Psoas muscle (tissue), 8 donors: ENCODE data around the gene CHD5. TPM values are rescaled to one million over a fixed set of nuclear protein-coding genes. Genes with fewer than 3 reads are reported as not detected.

ENCODE experiments used
- ATAC-seq, 4 donors: fragments of 200-7000 bp; cut with Tn5 transposase; one replicate each; pipeline ENCODE4 v1.9.1; 2020; ENCODE audit warnings: moderate library complexity in 3 of 4, mild to moderate bottlenecking in 2 of 4
- DNase-seq, 2 donors: peaks; one replicate each; pipeline ENCODE4 v3.0.0-alpha.2; 2020
- H3K27ac ChIP-seq: fragments of 200-600 bp; one replicate; pipeline ENCODE4 v1.8.0; 2022
- H3K27me3 ChIP-seq, 3 donors: fragments of 200-600 bp in 1 of 3; one replicate each; pipeline versions ENCODE4 v1.6.1 to v1.8.0; 2013 to 2022; ENCODE audit warnings: low read length in 2 of 3, mild to moderate bottlenecking in 2 of 3, moderate library complexity in 1 of 3; ENCODE audit not compliant: insufficient read depth in 3 of 3
- H3K36me3 ChIP-seq, 2 donors: fragments of 200-600 bp in 1 of 2; one replicate each; pipeline versions ENCODE4 v1.6.1 to v1.8.0; 2013 to 2022; ENCODE audit warnings: low read depth in 1 of 2, mild to moderate bottlenecking in 1 of 2, moderate library complexity in 1 of 2; ENCODE audit not compliant: insufficient read depth in 1 of 2
- H3K4me1 ChIP-seq: fragments of 200-600 bp; one replicate; pipeline ENCODE4 v1.8.0; 2022
- H3K4me3 ChIP-seq: fragments of 200-600 bp; one replicate; pipeline ENCODE4 v1.8.0; 2022; ENCODE audit warnings: mild to moderate bottlenecking
- H3K9me3 ChIP-seq: fragments of 200-600 bp; one replicate; pipeline ENCODE4 v1.8.0; 2022
- WGBS, 3 donors: extraction: QIAGEN DNeasy Blood & Tissue Kit; methylation state at CpG; one replicate each; pipeline versions ENCODE4 v1.1.6 to v1.1.7; 2013; 5-methylcytosine and 5-hydroxymethylcytosine counted together
- intact Hi-C, 2 donors: fragments of 100-400 bp; cut with DNase I; formaldehyde crosslinking; loops; one replicate each; pipeline versions ENCODE4 v1.11.0 to v1.14.2; 2022
- polyA plus RNA-seq, 3 donors: library from polyadenylated mRNA; stranded (reverse); fragments of 200-250 nt; gene quantifications; one replicate each; pipeline ENCODE4 v1.2.3, GENCODE V29; 2013
- total RNA-seq, 4 donors: library from RNA; stranded (reverse); fragmentation: NEBNext Ultra II Directional in 2 of 4; extraction: Animal tissue kit (Norgen Biotek cat#: 25700) in 2 of 4; gene quantifications; one replicate each; pipeline versions ENCODE4 v1.2.1 to v1.2.4, GENCODE V29; 2021 to 2023
- TF ChIP-seq, protein P1 (sequence below): fragments of 200-600 bp; IDR thresholded peaks from one replicate; pipeline ENCODE4 v1.8.0; 2022; ENCODE audit warnings: antibody characterized with exemption
- donor health status: healthy with polysubstance abuse.
- donor health status: DM: no; HTN: no; CAD: no; lungs with moderate emphysema.
- donor health status: Bipolar disorder and iron deficiency.
- donor health status: healthy.
- donor health status: DM: yes; HTN: yes; CAD: no.
- donor health status: DM: no; HTN: no; CAD: no.
- donor health status: DM: no; HTN: no; CAD: no.
- donor health status: DM: yes; HTN: yes; CAD: no.

The CHD5 gene
- total and polyA plus RNA-seq, 7 donors = 0.03 to 0.38 (median 0.24) TPM; not detected in 2

DNA sequence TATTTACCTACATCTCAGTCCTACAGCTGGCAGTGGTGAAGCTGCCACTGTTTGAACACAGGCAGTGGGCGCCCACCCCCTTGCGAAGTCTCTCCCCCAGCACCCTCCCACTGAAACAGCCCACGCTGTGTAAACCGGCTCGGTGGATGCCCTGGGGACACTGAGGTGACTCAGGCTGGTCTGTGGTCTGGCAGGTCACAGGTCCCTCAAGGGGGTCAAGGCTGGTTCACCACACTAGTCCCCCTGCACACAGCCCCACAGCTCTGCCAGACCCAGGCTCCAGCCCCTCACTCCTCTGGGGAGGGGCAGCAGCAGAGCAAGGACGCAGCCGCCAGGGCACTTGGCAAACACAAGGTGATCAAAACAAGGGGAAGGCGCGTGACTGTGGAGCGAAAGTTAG, 7.6 kb downstream of the CHD5 start:
- Histone ChIP-seq H3K27ac (no peak overlapping the region), H3K4me1 (no peaks in the 10 kb centered on the region), H3K9me3 (no peaks in the 10 kb centered on the region), H3K27me3 (peaks cover 0 to 40% (median 19%) of the 10 kb centered on the region in 3 donors), H3K4me3 (no peak overlapping the region), H3K36me3 (no peaks in the 10 kb centered on the region)
- WGBS, 3 donors = 73 to 79% (median 78%) methylated on average over 10 of the region's 10 CpGs
- TF ChIP-seq, protein P1, sequence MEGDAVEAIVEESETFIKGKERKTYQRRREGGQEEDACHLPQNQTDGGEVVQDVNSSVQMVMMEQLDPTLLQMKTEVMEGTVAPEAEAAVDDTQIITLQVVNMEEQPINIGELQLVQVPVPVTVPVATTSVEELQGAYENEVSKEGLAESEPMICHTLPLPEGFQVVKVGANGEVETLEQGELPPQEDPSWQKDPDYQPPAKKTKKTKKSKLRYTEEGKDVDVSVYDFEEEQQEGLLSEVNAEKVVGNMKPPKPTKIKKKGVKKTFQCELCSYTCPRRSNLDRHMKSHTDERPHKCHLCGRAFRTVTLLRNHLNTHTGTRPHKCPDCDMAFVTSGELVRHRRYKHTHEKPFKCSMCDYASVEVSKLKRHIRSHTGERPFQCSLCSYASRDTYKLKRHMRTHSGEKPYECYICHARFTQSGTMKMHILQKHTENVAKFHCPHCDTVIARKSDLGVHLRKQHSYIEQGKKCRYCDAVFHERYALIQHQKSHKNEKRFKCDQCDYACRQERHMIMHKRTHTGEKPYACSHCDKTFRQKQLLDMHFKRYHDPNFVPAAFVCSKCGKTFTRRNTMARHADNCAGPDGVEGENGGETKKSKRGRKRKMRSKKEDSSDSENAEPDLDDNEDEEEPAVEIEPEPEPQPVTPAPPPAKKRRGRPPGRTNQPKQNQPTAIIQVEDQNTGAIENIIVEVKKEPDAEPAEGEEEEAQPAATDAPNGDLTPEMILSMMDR = no peak
- intact Hi-C loops = loop anchor here in 1 of 2 donors (10.0 kb wide), 1 partner anchor 128 kb away; the partner anchor contains the start of gene KCNAB2
- ATAC-seq (no peak), DNase-seq (no peak)

DNA sequence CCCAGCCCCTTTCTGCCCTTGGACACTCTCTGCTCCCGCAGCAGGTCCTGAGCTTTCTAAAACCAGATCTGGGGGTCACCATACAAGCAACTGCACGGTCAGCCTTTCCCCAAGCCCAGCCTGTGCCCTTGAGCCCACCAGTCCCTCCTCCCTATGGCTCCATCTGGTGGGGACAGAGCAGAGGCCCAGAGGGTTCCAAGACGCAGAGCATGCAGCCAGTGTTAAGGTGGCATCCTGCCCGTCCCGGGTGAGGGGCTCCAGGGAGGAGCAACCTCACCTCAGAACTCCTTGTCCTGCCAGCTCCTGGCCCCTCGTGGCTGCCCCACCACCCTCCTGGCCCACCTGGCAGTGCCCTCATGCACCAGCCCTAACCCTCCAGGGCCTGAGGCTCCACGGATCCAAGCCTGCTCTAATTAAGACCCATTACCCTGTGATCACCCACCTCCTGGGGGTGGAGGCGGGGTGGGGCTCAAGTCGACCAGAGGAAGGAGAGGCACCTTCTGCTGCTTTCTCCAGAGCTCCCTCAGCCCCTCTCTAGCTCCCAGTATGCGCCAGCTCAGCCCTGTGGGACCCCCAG, 8.5 kb downstream of the CHD5 start:
- peaks cover 0 to 31% (median 19%) of the 10 kb centered on the region in 3 donors for H3K27me3 ChIP-seq
- intact Hi-C loops = loop anchor here in 1 of 2 donors (10.0 kb wide), 1 partner anchor 127 kb away; the partner anchor contains the start of gene KCNAB2
- no peaks in the 10 kb centered on the region for H3K9me3 ChIP-seq
- no peak overlapping the region for H3K4me3 ChIP-seq
- DNase-seq = no peak
- no peak for ATAC-seq
- H3K27ac ChIP-seq = no peak overlapping the region
- no peaks in the 10 kb centered on the region for H3K4me1 ChIP-seq
- TF ChIP-seq, protein P1 = no peak
- 41 to 44% (median 43%) methylated on average over 10 of the region's 10 CpGs for WGBS, 3 donors
- H3K36me3 ChIP-seq = no peaks in the 10 kb centered on the region

DNA sequence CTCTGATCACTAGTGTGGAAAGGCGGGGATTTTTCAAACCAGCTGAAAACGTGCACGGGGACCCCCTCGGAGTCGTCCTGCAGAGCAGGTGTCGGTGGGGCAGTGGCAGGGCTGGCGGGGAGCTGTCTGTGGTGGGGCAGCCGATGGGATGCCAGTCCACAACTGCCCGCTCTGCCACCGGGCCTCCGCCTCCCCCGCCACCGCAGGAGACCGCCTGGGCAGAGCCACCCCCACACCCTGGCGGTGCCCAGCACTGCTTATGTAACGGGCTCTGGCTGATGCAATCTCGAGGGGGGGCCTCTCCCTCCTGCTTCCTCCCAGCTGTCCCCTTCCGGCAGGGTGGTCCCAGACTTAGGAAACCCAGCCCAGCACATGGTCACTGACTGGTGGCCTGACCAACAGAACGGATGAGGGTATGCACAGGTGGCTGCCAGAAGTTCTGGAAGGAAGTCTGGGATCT, 9.3 kb downstream of the CHD5 start:
- intact Hi-C loops = loop anchor here in 1 of 2 donors (10.0 kb wide), 1 partner anchor 126 kb away; the partner anchor contains the start of gene KCNAB2
- ATAC-seq (peak in 1 of 4 donors; percentile 23), DNase-seq (no peak)
- H3K9me3 ChIP-seq = no peaks in the 10 kb centered on the region
- TF ChIP-seq, protein P1 = no peak
- H3K36me3 ChIP-seq = no peaks in the 10 kb centered on the region
- no peak overlapping the region for H3K27ac ChIP-seq
- H3K4me3 ChIP-seq = no peak overlapping the region
- WGBS, 3 donors = 24 to 39% (median 30%) methylated on average over 19 of the region's 19 CpGs
- H3K27me3 ChIP-seq = peaks cover 0 to 30% (median 25%) of the 10 kb centered on the region in 3 donors
- H3K4me1 ChIP-seq = no peaks in the 10 kb centered on the region

DNA sequence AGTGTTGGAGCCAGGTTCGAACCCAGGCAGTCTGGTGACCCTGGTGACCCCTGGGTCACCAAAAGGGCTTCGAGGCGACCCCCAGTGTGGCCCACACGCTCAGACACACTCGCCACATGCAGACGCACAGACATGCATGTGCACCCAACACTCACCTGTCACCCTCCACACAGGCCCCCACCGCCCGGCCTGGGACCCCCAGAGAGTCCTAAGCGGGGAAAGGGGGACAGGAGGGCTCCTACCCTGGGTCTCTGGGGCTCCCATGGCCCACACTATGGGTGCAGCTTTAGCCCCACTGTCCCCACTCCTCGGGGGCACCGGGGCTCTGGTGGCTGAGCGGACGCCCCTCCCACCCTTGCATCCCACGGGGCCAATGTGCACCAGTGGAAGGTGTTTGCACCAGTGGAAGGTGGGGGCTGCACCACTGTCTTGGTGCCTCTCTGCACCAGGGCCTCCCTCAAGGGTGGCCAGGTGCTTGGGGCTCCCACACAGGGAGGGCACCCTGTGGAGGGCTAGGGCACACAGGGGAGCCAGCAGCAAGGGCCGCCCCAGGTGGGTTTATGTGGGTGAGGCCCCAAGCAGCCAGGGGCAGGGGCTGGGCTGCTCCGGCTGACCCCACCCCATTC, 9.9 kb downstream of the CHD5 start:
- intact Hi-C loops = loop anchor here in 1 of 2 donors (10.0 kb wide), 1 partner anchor 125 kb away; the partner anchor contains the start of gene KCNAB2
- Histone ChIP-seq H3K4me3 (no peak overlapping the region), H3K27ac (no peak overlapping the region), H3K36me3 (no peaks in the 10 kb centered on the region), H3K9me3 (no peaks in the 10 kb centered on the region), H3K4me1 (no peaks in the 10 kb centered on the region), H3K27me3 (peaks cover 0 to 33% (median 27%) of the 10 kb centered on the region in 3 donors)
- DNase-seq (no peak), ATAC-seq (no peak)
- TF ChIP-seq, protein P1 = no peak
- 74 to 80% (median 78%) methylated on average over 16 of the region's 16 CpGs for WGBS, 3 donors
